ENCODE data around the gene THEMIS. TPM values are rescaled to one million over a fixed set of nuclear protein-coding genes. Genes with fewer than 3 reads are reported as not detected.

Gene THEMIS
- total RNA-seq, 4 donors from 2014 or later = 0.68 to 1.8 (median 1.4) TPM

- no peak overlapping the region for H3K4me3 ChIP-seq (replicated peaks in 1 of 3)
- TF ChIP-seq POLR2A (IDR thresholded peaks at IDR 0.05) = no peak
- no peak for TF ChIP-seq CTCF (IDR thresholded peaks at IDR 0.05)
These were observed 23.6 kb downstream of the THEMIS start for GRCh38 chr6:127877231-127877630.

GRCh38 chr6:127869772-127870404, 31.0 kb downstream of the THEMIS start:
- Histone ChIP-seq H3K4me1 (no peaks in the 10 kb centered on the region), H3K27me3 (no peaks in the 10 kb centered on the region), H3K36me3 (no peaks in the 10 kb centered on the region), H3K27ac (no peak overlapping the region), H3K4me3 (replicated peaks in 1 of 3) (no peak overlapping the region), H3K9me3 (no peaks in the 10 kb centered on the region)
- no peak for DNase-seq
- TF ChIP-seq CTCF (IDR thresholded peaks at IDR 0.05) = no peak
- intact Hi-C loops (cut with DNase I) = no loop called here
- WGBS, 2 donors = 88 to 94% methylated on average over 4 of the region's 4 CpGs

More at GRCh38 chr6:127877231-127877630, 23.6 kb downstream of the THEMIS start:
- 81 to 89% methylated on average over 3 of the region's 3 CpGs for WGBS, 2 donors
- H3K27ac ChIP-seq = no peak overlapping the region
- H3K9me3 ChIP-seq = no peaks in the 10 kb centered on the region
- intact Hi-C loops (cut with DNase I) = no loop called here
- no peak for DNase-seq
- no peaks in the 10 kb centered on the region for H3K4me1 ChIP-seq
- H3K36me3 ChIP-seq = no peaks in the 10 kb centered on the region
- H3K27me3 ChIP-seq = no peaks in the 10 kb centered on the region

GRCh38 chr6:127869183-127869582, 31.7 kb downstream of the THEMIS start:
- WGBS, 2 donors = 93 to 95% methylated on average over 5 of the region's 5 CpGs

GRCh38 chr6:127868338-127868737, 32.5 kb downstream of the THEMIS start:
- Histone ChIP-seq H3K4me3 (replicated peaks in 1 of 3) (no peak overlapping the region), H3K27ac (no peak overlapping the region), H3K27me3 (no peaks in the 10 kb centered on the region), H3K9me3 (no peaks in the 10 kb centered on the region), H3K4me1 (no peaks in the 10 kb centered on the region), H3K36me3 (no peaks in the 10 kb centered on the region)
- 97 to 98% methylated on average over 1 of the region's 1 CpG for WGBS, 2 donors
- no peak for TF ChIP-seq POLR2A (IDR thresholded peaks at IDR 0.05)
- TF ChIP-seq CTCF (IDR thresholded peaks at IDR 0.05) = no peak
- intact Hi-C loops (cut with DNase I) = no loop called here
- DNase-seq = no peak

More at GRCh38 chr6:127869183-127869582, 31.7 kb downstream of the THEMIS start:
- Histone ChIP-seq H3K9me3 (no peaks in the 10 kb centered on the region), H3K27me3 (no peaks in the 10 kb centered on the region), H3K4me1 (no peaks in the 10 kb centered on the region), H3K4me3 (replicated peaks in 1 of 3) (no peak overlapping the region), H3K36me3 (no peaks in the 10 kb centered on the region), H3K27ac (no peak overlapping the region)
- DNase-seq = no peak
- intact Hi-C loops (cut with DNase I) = no loop called here
- no peak for TF ChIP-seq CTCF (IDR thresholded peaks at IDR 0.05)
- no peak for TF ChIP-seq POLR2A (IDR thresholded peaks at IDR 0.05)

GRCh38 chr6:127866766-127867165, 34.1 kb downstream of the THEMIS start:
- TF ChIP-seq CTCF (IDR thresholded peaks at IDR 0.05) (no peak), POLR2A (IDR thresholded peaks at IDR 0.05) (no peak)
- DNase-seq = no peak

More at GRCh38 chr6:127866766-127867165, 34.1 kb downstream of the THEMIS start:
- intact Hi-C loops (cut with DNase I) = no loop called here
- Histone ChIP-seq H3K9me3 (no peaks in the 10 kb centered on the region), H3K36me3 (no peaks in the 10 kb centered on the region), H3K4me3 (replicated peaks in 1 of 3) (no peak overlapping the region), H3K4me1 (no peaks in the 10 kb centered on the region), H3K27ac (no peak overlapping the region), H3K27me3 (no peaks in the 10 kb centered on the region)
